NCI-H1694 treated with DMSO at 0.1 percent for 48 hours (cell line): ENCODE data around the gene KCNC3.

Experiments used
- DNase-seq: peaks from one replicate; lab custom pipeline; 2025; lab: John Stamatoyannopoulos, UW

KCNC3 gene

GRCh38 chr19:50327013-50327412 is 2.2 kb downstream of the KCNC3 start:
- no peak for DNase-seq

GRCh38 chr19:50326101-50326664 is 3.0 kb downstream of the KCNC3 start:
- no peak for DNase-seq

GRCh38 chr19:50325310-50326100 is 3.7 kb downstream of the KCNC3 start:
- DNase-seq: peak; percentile 92

DNA sequence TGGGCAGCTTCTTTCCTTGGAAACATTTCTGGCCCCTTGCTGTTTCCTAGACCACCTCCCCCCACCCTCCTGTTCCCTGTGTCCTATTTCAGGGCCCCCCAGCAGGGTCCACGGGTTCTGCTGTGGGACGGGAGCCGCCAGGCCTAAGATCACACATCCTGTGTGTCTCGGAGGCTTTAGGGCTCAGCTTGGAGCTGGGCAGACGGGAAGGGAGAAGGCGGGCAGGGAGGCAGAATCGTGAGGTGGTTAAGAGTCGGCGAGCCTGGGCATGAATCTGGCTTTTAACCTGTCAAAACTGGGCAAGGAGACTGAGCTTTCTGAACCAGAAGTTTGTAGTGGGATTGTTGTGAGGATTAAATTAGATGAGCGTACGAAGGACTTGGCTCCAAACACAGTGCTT is 4.8 kb downstream of the KCNC3 start:
- peak; percentile 34 for DNase-seq

DNA sequence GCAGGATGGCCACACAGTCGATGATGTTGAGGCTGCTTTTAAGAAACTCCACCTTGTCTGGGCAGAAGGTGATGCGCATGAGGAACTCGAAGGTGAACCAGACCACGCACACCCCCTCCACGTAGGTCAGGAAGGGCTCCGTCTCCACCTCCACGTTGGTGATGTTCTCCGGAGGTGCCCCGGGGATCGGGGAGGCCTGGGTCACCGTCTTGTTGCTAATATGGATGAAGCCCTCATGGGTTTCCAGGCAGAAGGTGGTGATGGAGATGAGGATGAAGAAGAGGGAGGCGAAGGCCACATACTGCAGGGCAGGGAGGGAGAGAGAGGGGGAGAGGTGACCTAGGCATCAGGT is 5.4 kb downstream of the KCNC3 start:
- DNase-seq: no peak

- no peak for DNase-seq
Measured at GRCh38 chr19:50322931-50323781, 6.0 kb downstream of the KCNC3 start.

DNA sequence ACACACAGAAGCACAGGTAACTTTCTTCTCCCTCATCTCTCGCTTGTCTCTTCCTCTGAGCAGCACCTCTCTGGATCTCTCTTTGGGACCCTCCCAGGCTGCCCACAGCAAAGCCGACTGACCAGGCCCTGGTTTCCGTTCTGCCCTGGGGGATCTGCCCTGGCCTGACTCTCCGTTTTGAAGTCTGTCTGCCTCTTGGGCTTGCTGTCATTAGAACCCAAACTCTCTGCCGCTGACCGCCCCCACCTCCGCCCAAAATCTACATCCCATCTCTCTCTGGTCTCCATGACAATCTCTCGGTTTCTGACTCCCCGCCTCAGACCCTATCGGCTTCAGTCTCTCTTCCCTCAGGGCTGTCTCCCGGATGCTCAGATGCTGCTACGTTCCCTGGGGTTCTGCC is 6.9 kb downstream of the KCNC3 start:
- DNase-seq: no peak

DNA sequence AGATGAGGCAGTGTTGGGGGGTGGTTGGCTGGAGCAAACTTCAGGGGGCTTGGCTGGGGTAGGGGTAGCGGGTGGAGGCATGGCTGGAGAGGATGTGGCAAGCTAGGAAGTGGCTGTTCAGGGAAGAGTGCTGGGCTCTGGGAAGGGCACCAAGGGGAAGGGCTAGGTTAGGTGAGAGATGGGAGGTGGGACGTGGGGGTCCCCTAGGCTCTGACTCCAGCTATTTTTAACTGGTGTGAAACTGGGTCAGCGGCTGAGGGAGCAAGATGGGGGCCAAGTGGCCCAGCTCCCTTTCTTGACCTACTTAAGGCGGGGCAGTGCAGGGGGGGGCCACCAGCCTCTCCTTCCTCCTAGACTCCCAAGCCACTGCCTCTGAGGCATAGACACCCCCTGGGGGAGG is 7.3 kb downstream of the KCNC3 start:
- no peak for DNase-seq

GRCh38 chr19:50320596-50320995 is 8.6 kb downstream of the KCNC3 start:
- no peak for DNase-seq

DNA sequence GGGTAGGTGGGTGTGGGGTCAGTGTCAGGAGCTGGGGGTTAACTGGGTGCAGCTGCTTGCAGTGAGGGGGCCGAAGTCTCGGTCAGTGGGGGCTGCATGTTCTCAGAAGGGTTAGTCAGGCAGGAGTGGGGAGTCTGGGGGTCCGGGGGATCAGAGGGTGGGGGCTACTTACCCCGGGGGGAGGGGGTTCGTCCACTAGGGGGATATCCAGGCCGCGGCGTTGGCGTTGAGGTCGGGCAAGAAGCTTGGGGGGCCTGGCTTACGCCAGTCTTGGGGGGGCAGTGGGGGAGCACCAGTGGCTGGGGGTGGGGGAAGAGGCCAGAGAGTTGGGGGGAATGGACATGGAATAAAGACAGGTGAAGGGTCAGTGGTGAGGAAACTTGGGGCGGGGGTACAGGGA is 9.1 kb downstream of the KCNC3 start:
- no peak for DNase-seq

GRCh38 chr19:50319156-50319555 is 10.0 kb downstream of the KCNC3 start:
- DNase-seq: no peak

DNA sequence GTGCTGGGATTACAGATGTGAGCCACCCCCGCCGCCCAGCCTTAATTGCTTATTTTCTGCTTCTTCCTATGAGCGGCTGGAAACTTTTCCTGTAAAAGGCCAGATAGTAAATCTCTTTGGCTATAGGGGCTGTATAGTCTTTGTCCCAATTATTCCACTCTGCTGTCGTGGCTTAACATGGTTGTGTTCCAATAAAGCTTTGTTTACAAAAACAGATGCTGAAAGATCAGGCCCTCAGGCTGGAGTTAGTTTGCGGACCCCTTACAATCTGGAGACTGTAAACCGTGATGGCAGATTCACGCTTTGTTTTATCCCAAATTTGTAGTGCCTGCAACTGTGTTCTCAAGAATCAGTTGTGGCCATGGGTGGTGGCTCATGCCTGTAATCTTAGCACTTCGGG is 10.7 kb downstream of the KCNC3 start:
- no peak for DNase-seq

DNA sequence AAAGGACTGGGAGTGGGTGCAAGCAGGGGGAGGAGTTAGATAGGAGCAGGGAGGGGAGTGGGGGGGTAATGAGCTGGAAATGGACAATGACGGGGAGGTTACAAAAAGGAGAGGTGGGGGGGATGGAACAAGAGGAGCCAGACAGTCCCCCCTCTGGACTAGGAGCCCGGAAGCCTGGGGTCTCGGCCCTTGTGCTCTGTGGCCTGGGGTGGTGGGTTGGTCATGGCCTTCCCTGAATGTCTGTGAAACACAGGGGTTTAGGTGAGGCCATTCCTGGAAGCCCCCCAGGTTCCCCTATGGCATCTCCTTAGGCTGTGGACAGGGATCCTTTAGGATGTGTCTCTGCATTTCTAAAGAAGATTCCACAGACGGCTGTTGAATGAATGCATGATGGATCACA is 12.1 kb downstream of the KCNC3 start:
- no peak for DNase-seq

GRCh38 chr19:50315773-50316448 is 13.3 kb downstream of the KCNC3 start:
- DNase-seq: peak; percentile 50

GRCh38 chr19:50314724-50315708 is 14.2 kb downstream of the KCNC3 start:
- no peak for DNase-seq

DNA sequence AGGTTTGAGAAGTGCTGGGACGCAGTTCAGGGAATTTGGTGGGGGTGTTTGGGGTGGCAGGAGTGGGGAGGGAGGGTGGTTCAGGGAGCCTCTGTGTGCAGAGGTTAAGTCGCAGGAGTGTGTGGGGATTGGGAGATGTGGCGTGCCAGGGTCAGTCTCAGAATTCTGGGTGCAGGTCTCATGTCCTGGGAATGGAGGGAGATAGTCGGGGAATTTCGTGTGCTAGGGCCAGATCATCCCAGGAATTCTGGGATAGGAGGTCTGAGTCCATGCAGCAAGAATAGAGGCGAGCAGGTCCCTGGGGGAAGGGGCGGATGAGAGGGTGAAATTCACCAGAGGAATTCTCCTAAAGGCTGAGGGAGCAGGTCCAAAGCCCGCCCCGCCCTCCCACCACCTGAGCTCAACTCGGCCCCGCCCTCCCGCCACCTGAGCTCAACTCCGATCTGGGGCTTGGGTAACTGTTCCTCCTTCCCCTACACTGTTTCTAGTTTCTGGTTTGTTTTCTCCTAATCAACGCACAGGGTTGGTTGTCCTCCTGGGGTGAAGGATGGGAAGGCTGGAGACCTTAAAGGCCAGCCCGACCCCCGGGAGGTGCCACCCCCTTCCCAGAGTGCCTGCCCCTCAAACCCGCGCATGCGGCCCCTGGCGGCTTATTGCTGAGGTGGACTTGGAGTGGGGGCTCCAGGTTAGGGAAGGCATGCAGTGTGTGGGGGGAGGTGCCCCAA is 15.2 kb downstream of the KCNC3 start:
- DNase-seq: no peak

DNA sequence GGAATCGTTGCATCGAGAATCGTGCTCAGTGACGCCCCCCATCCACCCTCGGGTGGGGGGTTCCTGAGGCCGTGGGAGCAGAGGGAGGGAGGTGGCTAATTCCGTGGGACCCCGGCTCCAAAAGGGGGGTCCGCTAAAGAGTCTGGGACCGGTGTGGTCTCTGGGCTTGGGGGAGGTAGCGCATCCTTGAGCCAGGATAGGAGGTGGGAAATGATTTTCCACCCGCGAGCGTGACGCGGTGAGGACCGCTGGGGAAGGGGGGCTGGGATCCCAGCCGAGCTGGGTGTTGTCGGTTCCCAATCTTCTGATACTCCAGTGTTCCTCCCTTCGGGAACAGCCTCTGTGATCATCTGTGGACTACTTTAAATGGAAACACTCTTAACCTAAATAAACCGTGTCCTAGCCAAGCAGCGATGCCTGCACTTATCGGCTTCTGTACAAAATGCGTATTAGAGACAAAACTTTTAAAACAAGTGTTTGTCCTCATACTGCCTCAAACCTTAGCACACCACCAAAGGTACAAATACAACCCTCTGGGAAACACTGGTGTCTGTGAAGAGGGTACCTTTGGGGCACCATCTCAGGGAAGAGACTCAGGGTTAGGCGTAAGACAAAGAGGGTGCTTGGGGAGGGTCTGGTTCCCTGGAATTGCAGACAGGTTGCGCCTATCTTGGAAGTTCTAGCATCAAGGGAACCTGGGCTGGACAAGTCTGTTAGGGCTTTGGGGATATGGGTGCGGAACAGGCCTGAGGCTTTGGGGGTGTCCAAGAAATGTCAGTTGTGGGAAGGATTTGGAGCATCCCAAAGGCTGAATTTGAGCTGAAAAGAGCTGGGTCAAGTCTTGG is 16.0 kb downstream of the KCNC3 start:
- DNase-seq: no peak

- DNase-seq: peak; percentile 29
Measured at GRCh38 chr19:50311723-50312635, 17.2 kb downstream of the KCNC3 start.
